Measurements from ENCODE around the gene GALR3. TPM values are rescaled to one million over a fixed set of nuclear protein-coding genes. Genes with fewer than 3 reads are reported as not detected.
A peak's percentile ranks its signal among the peaks of the same experiment; 100 is the strongest.

Gene GALR3
- total RNA-seq = not detected in 2 replicates
- 0.95 and 1.0 TPM in 2 replicates for polyA plus RNA-seq

GRCh38 chr22:37823134-37823985 is at the start of gene GALR3:
TSS of gene GALR3 (plus strand) at chr22:37823382. CDS start at chr22:37823407, 25 bp downstream.
- Histone ChIP-seq H3K9me3 (ENCODE audit: low read depth) (no peaks in the 10 kb centered on the region), H3K27me3 (peaks cover 46% of the 10 kb centered on the region), H3K27ac (no peak within 1 kb of the TSS), H3K4me1 (ENCODE audit: low read depth) (peaks cover 3% of the 10 kb centered on the region), H3K36me3 (no peaks in the 10 kb centered on the region), H3K4me3 (no peak within 1 kb of the TSS)
- DNase-seq (ENCODE audit: low read depth in 1 of 2, low spot score in 1 of 2) = no peak
- TF ChIP-seq CTCF (IDR thresholded peaks at IDR 0.05; ENCODE audit: low read depth, low read length) = no peak

GRCh38 chr22:37774728-37775127 is 48.5 kb upstream of the GALR3 start:
- Histone ChIP-seq H3K27ac (no peak overlapping the region), H3K4me3 (no peak overlapping the region), H3K9me3 (ENCODE audit: low read depth) (no peaks in the 10 kb centered on the region), H3K36me3 (peaks cover 17% of the 10 kb centered on the region), H3K4me1 (ENCODE audit: low read depth) (no peaks in the 10 kb centered on the region), H3K27me3 (no peaks in the 10 kb centered on the region)
- DNase-seq (ENCODE audit: low read depth in 1 of 2, low spot score in 1 of 2) = no peak
- no peak for TF ChIP-seq CTCF (IDR thresholded peaks at IDR 0.05; ENCODE audit: low read depth, low read length)

GRCh38 chr22:37775785-37776638 is 47.2 kb upstream of the GALR3 start:
- H3K9me3 ChIP-seq (ENCODE audit: low read depth) = no peaks in the 10 kb centered on the region
- TF ChIP-seq CTCF (IDR thresholded peaks at IDR 0.05; ENCODE audit: low read depth, low read length) = no peak
- no peak overlapping the region for H3K4me3 ChIP-seq
- DNase-seq (ENCODE audit: low read depth in 1 of 2, low spot score in 1 of 2) = no peak
- peaks cover 17% of the 10 kb centered on the region for H3K36me3 ChIP-seq
- H3K27me3 ChIP-seq = no peaks in the 10 kb centered on the region
- no peaks in the 10 kb centered on the region for H3K4me1 ChIP-seq (ENCODE audit: low read depth)
- peak overlapping the region; percentile 19 for H3K27ac ChIP-seq

- H3K27ac ChIP-seq = peak overlapping the region; percentile 19
- H3K27me3 ChIP-seq = no peaks in the 10 kb centered on the region
- H3K36me3 ChIP-seq = peaks cover 11% of the 10 kb centered on the region
- H3K4me1 ChIP-seq (ENCODE audit: low read depth) = no peaks in the 10 kb centered on the region
- no peak for DNase-seq (ENCODE audit: low read depth in 1 of 2, low spot score in 1 of 2)
- TF ChIP-seq CTCF (IDR thresholded peaks at IDR 0.05; ENCODE audit: low read depth, low read length) = no peak
- no peaks in the 10 kb centered on the region for H3K9me3 ChIP-seq (ENCODE audit: low read depth)
- no peak overlapping the region for H3K4me3 ChIP-seq
Observed at GRCh38 chr22:37776639-37777005, 46.6 kb upstream of the GALR3 start.

GRCh38 chr22:37777122-37777687 is 46.0 kb upstream of the GALR3 start:
- Histone ChIP-seq H3K4me3 (no peak overlapping the region), H3K27me3 (no peaks in the 10 kb centered on the region), H3K9me3 (ENCODE audit: low read depth) (no peaks in the 10 kb centered on the region), H3K27ac (no peak overlapping the region), H3K4me1 (ENCODE audit: low read depth) (no peaks in the 10 kb centered on the region), H3K36me3 (peaks cover 6% of the 10 kb centered on the region)
- DNase-seq (ENCODE audit: low read depth in 1 of 2, low spot score in 1 of 2) = peak in 1 of 2 donors; percentile 59
- TF ChIP-seq CTCF (IDR thresholded peaks at IDR 0.05; ENCODE audit: low read depth, low read length) = no peak

Measured in cardiac muscle cell (in vitro differentiated cells and primary cell).